ENCODE measurements around the gene CAMTA1.
A peak's percentile ranks its signal among the peaks of the same experiment; 100 is the strongest.

The CAMTA1 gene

DNA sequence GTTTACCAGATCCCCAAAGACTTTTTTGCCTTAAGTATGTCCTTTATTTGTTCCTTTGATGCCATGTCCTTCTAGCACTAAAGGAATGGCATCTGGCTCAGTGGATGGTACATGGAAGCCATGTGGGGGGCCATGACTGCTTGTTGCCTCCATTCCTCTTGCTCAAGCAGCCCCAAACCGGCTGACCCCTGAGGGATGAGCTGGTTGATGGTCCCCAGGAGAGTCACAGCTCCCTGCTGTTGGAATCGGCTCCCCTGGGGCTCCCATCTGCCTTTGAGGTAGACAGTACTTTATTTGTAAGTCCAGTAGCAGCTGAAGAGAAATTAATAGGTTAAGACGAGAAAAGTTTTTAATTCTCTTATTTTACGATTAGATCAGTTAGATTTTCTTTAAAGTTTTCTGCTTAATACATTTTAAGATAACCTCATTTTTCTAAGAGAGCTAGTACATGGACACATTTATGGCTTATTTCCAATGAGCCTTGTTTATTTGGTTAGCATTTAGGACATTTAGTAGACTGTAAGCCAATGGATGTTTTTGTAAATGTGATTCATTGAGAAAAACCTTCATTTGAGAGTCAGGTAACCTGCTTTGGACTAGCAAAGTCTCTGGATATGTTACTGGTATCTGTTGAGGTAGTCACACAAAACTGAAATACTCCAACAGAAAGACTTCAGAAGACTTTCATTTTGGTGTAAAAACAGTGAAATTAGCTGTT, 88.2 kb downstream of the CAMTA1 start:
- no peak for DNase-seq (ENCODE audit: low read depth in 2 of 2)

DNA sequence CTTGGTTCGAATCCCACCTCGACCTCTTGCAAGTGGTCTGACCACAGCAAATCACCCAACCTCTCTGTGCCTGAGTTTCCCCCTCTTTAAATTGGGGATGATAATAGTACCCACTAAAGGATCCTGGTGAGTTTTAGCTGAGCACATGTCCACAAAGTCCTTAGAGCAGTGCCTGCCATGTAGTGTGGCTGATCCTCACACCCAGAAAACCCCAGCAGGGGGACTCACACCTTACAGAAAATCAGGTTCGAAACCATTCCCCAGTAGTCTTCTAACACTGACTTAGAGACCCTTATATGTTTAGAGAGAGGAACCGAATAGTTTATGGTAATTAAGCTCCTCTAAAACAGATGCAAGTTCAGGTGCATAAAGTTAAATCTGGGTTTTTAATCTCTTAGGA, 89.0 kb downstream of the CAMTA1 start:
- no peak for DNase-seq (ENCODE audit: low read depth in 2 of 2)

DNA sequence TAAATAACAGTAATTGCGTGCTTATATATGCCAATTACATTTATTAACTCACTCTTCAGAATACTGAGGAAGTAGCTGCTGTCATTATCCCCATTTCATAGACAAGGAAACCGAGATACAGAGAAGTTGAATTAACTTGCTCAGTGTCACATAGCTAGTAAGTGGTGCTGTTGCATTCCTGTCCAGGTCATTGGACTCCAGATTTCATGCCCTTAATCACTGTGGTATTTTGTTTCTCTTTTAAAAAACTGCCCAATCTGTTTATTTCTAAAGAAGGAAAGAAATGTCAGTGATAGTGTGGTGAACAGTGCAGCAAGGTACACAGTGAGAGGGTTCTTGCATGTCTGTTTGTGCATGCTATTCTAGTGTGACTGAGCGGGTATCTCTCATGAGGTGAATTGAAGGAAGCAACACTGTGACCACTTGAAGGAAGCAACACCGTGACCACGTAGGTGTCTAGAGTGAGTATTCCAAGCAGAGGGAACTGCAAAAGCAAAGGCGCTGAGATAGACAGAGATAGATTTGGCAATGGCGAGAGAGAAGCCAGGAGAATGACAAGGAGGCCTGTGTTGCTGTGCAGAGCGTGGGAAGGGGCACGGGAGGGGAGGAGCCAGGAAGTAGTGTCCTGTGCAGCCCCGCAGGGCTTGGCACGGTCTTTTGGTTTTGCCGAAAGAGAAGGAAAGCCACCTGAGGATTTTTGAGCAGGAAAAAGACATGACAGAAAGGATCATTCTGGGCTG, 95.9 kb downstream of the CAMTA1 start:
- no peak for DNase-seq (ENCODE audit: low read depth in 2 of 2)

DNA sequence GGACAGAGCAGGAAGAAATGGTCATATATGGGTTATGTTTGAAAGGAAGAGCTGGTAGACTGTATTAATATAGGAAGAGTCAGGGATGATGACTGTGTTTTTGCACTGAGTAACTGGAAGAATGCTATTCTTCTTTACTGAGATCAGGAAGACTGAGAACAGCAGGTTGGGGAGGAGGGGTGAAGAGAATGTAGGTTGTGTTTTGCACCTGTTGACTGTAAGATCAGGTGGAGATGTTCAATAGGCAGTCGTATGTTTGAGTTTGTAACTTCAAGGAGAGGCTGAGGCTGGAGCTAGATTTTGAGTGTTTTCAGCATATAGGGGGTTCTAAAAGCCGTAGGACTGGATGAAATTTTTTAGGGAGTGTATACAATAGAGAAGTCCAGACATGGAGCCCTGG, 97.2 kb downstream of the CAMTA1 start:
- DNase-seq (ENCODE audit: low read depth in 2 of 2) = no peak

DNA sequence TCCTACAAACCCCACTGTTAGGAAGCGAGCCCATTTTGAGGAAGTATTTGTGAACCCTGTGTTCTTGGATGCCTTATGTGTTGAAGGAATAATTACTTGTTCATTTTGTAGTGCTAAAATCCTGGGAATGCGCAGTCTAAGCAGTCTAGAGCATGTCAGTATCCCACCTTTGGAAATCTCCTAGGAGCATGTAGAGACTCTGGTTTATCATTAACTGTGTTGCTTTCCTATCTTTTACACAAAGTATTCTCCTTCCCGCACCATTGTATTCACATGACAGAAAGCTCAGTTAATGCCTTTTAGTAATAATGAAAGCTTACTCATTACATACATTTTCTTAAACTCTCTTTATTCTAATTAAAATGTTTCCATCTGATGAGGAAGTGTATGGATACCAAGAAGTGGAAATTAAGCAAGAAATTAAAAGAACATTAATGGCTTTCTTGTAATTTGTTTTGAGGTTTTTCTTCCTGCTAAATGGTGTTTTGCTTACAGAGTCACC, 99.4 kb downstream of the CAMTA1 start:
- no peak for DNase-seq (ENCODE audit: low read depth in 2 of 2)

DNA sequence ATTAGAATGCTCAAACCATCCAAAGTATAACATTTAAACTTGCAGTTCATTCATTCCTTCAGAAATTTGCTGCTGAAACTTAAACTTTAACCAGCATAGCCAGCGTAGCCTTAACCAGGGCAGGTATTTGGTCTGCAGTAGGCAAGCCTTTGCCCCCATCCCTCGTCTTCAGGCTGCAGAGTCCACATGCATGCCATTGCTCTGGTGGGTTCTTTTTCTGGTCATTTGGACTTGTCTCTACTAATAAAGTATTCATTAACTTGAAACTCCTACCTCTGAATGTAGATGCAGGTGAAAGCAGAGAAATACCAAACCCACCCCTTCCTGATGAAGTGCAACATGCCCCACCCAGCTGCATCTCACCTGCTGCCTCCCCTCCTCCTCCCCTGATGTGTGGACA, 100.2 kb downstream of the CAMTA1 start:
- DNase-seq (ENCODE audit: low read depth in 2 of 2) = no peak

DNA sequence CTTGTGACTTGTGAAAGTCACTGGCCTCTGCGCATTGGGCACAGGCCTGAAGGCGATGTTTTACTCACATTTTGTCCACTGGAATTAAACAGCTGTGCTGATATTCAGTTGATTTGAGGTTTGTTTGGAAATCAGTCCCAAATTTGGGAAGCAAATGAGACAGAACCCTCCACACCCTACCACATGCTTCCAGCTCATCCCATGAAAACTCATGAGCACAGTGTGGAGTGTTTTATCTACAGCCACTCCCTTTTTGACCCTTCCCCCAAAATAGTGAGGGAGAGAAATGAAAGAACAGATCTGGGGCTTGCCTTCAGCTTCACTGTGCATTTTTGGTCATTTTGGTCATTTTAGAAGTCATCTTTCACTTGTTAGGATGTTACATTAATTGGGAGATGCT, 101.3 kb downstream of the CAMTA1 start:
- DNase-seq (ENCODE audit: low read depth in 2 of 2) = no peak

DNA sequence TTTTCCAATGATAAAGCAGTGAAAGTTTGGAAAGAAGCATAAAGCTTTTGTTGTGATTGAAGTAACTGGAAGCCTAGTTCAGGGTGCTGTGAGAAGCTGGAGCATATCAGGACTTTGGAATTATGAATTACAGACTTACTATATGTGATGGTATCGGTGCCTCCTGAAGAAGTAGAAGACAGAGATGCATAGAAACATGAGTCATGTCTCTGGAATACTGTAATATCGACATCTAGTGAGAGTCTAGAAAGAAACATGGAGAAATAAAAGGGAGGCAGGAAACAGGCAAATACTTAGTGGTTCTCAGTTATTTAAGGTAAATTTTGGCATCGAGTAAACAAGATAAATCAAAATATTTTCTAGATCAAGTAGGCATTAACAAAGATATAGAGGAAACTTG, 103.0 kb downstream of the CAMTA1 start:
- DNase-seq (ENCODE audit: low read depth in 2 of 2) = no peak

GRCh38 chr1:6888870-6889269, 103.6 kb downstream of the CAMTA1 start:
- no peak for DNase-seq (ENCODE audit: low read depth in 2 of 2)

DNA sequence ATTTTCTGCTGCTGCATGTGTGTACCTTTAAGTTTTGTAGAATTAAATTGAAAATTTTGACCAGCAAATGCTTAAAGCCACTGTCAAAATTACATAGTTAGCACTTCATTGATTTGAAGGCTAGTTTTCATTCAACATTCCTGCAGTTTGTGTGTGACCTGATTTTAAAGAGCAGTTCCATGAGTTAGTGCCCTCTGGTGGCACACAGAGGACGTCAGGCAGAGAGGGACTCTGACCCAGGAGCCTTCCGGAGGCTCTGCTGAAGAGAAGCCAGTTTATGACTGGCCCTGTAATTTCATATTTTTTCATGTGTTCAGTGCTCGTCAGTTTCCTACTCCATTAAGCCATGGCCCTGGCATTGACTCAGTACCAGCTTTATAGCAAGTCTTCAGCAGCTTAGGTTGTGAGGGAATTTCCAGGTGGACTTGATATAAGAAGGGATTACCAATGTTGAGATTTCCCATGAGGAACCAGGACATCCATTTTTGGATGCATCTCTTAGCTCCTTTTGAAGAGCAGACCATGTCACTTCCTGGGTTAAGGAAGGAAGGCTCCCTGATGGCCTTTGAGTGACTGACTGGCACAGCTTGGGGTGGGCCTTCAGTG, 104.7 kb downstream of the CAMTA1 start:
- DNase-seq (ENCODE audit: low read depth in 2 of 2) = peak in 1 of 2 donors; percentile 7

- no peak for DNase-seq (ENCODE audit: low read depth in 2 of 2)
Observed at GRCh38 chr1:6890686-6891085, 105.4 kb downstream of the CAMTA1 start.

- DNase-seq (ENCODE audit: low read depth in 2 of 2) = peak in 1 of 2 donors; percentile 4
Observed at GRCh38 chr1:6891781-6892579, 106.7 kb downstream of the CAMTA1 start.

GRCh38 chr1:6893388-6893787, 108.1 kb downstream of the CAMTA1 start:
- no peak for DNase-seq (ENCODE audit: low read depth in 2 of 2)

GRCh38 chr1:6897138-6897537, 111.9 kb downstream of the CAMTA1 start:
- DNase-seq (ENCODE audit: low read depth in 2 of 2) = no peak

DNA sequence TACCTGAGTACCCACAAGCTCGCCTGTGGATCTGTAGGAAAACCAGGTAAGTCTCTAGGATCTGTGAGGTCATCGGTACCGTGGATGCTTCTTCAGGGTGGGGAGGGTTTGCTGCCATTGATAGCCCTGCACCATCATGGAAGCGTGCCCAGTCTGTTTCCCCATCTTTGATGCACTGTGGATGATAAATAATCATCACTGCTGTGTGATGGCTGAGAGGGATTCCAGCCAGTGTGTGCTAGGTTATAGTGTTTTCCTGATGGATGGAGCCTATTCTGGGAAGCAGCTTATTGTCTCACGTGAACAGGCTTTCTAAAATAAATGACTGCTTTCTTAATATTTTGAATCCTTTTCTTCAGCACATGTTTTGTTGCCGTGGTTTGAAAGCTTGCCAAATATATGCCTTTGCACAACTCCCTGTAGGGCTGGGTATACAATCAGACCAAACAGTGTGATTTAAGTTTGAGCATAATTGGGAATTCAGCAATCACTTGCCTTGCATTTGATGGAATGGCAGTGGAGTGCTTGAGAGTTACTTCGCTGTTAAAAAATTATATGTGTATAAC, 113.8 kb downstream of the CAMTA1 start:
- no peak for DNase-seq (ENCODE audit: low read depth in 2 of 2)

DNA sequence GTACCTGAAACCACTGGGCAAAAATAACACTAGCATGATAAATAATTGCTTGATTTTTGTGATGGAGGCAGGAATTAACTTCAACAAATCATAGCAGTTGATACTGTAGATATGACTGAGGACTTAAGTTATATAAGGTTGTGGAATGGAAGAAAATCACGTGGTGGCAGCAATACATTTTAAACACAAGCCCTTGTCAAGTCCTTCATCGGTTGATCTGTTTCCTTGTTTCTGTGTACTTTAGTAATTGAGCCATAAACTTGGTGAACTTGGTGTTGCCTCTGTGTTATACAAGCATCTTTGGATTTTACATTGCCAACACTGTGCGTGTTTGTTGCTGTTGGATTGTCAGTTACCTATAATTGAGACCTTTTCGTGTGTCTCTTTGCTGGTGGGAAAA, 114.4 kb downstream of the CAMTA1 start:
- DNase-seq (ENCODE audit: low read depth in 2 of 2) = no peak

DNA sequence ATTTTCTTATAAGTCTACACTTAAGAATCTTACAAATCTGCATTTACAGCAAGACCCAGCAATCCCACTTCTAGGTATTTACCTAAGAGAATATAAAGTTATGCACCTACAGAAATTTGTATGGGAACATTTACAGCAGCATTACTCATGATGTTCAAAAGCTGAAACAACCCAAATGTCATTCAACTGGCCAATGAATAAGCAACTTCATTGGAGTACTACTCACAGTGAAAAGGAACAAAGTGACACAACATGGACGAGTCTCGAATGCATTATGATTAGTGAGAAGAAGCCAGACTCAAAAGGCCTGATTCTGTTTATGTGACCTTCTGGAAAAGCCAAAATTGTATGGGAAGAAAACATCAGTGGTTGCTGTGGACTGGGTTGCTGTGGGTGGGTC, 116.9 kb downstream of the CAMTA1 start:
- no peak for DNase-seq (ENCODE audit: low read depth in 2 of 2)

DNA sequence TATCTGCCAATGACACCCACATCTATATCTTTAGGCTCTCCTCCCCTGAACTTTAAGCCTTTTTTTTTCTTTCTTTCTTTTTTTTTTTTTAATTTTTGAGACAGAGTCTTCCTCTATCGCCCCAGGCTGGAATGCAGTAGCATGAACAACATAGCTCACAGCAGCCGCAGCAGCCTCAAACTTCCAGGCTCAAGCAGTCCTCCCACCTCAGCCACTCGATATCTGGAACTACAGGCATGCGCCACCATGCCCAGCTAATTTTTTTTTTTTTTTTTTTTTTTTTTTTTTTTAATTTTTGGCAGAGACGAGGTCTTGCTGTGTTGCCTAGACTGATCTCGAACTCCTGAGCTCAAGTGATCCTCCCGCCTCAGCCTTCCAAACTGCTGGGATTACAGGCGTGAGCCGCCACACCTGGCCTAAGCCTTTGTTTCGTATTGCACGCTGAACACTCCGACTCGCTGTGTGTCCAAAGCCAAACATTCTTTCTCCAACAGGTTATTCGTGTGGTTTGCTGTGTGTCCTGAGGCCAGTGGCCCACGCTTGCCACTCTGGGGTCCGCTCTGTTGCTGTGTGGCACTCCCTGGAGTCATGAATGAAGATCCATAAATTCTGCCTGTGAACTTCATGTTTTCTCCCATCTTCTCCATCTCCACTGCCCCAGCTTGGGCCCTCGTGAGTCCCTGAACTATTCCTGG, 119.4 kb downstream of the CAMTA1 start:
- no peak for DNase-seq (ENCODE audit: low read depth in 2 of 2)

DNA sequence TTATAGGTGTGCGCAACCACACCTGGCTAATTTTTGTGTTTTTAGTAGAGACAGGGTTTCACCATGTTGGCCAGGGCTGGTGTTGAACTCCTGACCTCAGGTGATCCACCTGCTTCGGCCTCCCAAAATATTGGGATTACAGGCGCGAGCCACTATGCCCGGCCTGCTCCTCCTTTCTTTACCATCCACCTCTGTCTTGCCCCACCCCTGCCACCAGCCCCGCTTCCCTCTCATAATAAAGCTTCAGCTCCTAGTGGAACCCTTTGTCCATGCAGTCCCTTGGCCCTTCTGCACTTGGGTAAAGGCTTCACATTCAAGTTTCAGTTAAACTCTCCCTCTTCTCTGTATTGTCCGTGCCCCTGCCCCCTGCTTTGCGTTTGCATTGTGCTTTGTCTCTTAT, 120.1 kb downstream of the CAMTA1 start:
- DNase-seq (ENCODE audit: low read depth in 2 of 2) = no peak

DNA sequence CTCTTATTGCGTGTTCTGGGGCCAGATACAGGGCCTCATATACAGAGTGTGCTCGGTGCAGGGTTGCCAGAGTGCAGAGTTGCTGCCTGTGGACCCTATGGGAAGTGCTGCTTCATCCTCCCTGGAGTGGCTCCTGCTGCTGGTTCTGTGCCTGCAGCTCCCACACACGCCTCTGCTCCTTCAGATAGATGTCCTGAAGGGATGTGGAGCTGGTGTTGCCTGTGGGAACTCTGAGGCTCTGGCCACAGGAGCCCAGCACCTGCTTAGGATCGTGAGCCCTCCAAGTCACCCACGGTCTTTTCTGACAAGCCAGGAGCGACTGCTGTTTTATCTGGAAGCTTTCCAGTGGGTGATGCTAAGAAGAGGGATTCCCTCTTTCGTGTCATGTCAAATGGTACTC, 120.5 kb downstream of the CAMTA1 start:
- no peak for DNase-seq (ENCODE audit: low read depth in 2 of 2)

DNA sequence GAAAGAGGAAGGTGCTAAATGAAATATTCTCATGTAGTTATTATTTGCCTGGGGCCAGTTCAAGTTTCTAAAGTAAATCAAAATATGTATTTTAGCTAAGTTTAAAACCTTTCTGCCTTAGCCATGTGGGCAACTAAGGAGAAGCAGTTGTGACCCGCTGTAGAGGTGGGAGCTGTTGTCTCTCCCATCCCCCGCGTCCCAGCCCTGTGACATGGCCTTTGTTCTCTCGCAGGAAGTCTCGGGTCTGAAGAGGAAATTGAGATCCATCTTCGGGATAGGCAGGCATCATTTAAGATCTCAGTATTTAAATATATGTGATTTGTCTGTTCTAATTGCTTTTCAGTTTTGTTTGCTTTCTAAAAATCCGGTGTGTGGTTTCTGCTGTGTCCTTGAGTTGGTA, 121.5 kb downstream of the CAMTA1 start:
- DNase-seq (ENCODE audit: low read depth in 2 of 2) = no peak
